Ishikawa (cell line): ENCODE results near the gene GSE1.

Source experiments
- CEBPB ChIP-seq: IDR thresholded peaks from 2 replicates; pipeline ENCODE4 v1.6.1; 2012
- CREB1 ChIP-seq: IDR thresholded peaks from 2 replicates; pipeline ENCODE4 v1.6.1; 2012; ENCODE audit warnings: low read depth
- EGR1 ChIP-seq: IDR thresholded peaks from 2 replicates; pipeline ENCODE4 v1.6.1; 2012
- EP300 ChIP-seq: IDR thresholded peaks from 2 replicates; pipeline ENCODE4 v1.6.1; 2012; ENCODE audit warnings: borderline replicate concordance
- FOXM1 ChIP-seq: IDR thresholded peaks from 2 replicates; pipeline ENCODE4 v1.6.1; 2012; ENCODE audit warnings: low read depth, borderline replicate concordance
- NFIC ChIP-seq: IDR thresholded peaks from 2 replicates; pipeline ENCODE4 v1.6.1; 2012
- RAD21 ChIP-seq: IDR thresholded peaks from 2 replicates; pipeline ENCODE4 v1.6.1; 2012; ENCODE audit warnings: low read depth
- TAF1 ChIP-seq: IDR thresholded peaks from 2 replicates; pipeline ENCODE4 v1.6.1; 2012; ENCODE audit warnings: low read depth, mild to moderate bottlenecking
- TCF12 ChIP-seq: IDR thresholded peaks from 2 replicates; pipeline ENCODE4 v1.6.1; 2012; ENCODE audit warnings: low read depth
- TEAD4 ChIP-seq: IDR thresholded peaks from 2 replicates; pipeline ENCODE4 v1.6.1; 2012
- YY1 ChIP-seq: IDR thresholded peaks from 2 replicates; pipeline ENCODE4 v1.6.1; 2012; ENCODE audit warnings: low read depth
- ZBTB7A ChIP-seq: IDR thresholded peaks from 2 replicates; pipeline ENCODE4 v1.6.1; 2012; ENCODE audit warnings: low read depth
- TF ChIP-seq, protein P1 (sequence below): IDR thresholded peaks from 2 replicates; pipeline ENCODE4 v1.6.1; 2012
- TF ChIP-seq, protein P2 (sequence below): IDR thresholded peaks from 2 replicates; pipeline ENCODE4 v1.6.1; 2012; ENCODE audit warnings: low read depth, mild to moderate bottlenecking
- TF ChIP-seq, protein P3 (sequence below): IDR thresholded peaks from 2 replicates; pipeline ENCODE4 v1.6.1; 2012

The GSE1 gene

DNA sequence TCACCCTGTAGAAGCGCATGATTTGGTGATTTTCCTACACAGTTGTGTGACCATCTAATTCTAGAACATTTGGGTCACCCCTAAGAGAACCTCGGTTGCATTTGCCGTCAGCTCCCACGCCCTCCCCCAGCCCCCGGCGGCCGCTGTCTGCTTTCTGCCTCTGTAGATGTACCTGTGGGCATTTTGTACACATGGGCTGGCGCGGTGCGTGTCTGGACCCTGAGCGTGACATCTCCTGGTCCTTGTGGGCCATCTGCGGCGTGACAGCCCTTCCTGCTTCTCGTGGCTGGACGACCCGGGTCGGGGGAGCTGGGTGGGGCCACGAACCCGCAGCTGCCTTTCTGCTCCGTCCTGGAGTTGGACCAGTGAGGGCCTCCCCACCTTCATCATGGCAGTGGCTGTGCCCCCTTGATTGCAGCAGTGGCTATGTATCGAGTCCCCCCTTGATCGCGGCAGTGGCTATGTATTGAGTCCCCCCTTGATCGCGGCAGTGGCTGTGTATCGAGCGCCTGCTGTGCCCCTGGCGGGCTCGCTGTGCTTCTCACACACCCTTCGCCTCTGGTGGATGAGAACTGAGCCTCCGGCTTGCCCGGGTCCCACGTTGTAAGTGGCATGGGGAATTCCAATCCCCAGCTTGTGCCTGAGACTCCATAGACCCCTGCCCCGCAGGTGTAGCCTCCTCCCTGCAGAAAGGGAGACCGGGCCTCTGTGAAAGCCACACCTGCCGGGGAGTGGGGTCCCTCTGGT lies 24.1 kb downstream of the GSE1 start:
- no peak for TF ChIP-seq TEAD4
- TF ChIP-seq YY1, result no peak
- TF ChIP-seq TAF1, result no peak
- no peak for TF ChIP-seq FOXM1
- no peak for TF ChIP-seq ZBTB7A
- TF ChIP-seq, protein P1, sequence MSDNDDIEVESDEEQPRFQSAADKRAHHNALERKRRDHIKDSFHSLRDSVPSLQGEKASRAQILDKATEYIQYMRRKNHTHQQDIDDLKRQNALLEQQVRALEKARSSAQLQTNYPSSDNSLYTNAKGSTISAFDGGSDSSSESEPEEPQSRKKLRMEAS, result no peak
- TF ChIP-seq EP300, result no peak
- TF ChIP-seq, protein P2, sequence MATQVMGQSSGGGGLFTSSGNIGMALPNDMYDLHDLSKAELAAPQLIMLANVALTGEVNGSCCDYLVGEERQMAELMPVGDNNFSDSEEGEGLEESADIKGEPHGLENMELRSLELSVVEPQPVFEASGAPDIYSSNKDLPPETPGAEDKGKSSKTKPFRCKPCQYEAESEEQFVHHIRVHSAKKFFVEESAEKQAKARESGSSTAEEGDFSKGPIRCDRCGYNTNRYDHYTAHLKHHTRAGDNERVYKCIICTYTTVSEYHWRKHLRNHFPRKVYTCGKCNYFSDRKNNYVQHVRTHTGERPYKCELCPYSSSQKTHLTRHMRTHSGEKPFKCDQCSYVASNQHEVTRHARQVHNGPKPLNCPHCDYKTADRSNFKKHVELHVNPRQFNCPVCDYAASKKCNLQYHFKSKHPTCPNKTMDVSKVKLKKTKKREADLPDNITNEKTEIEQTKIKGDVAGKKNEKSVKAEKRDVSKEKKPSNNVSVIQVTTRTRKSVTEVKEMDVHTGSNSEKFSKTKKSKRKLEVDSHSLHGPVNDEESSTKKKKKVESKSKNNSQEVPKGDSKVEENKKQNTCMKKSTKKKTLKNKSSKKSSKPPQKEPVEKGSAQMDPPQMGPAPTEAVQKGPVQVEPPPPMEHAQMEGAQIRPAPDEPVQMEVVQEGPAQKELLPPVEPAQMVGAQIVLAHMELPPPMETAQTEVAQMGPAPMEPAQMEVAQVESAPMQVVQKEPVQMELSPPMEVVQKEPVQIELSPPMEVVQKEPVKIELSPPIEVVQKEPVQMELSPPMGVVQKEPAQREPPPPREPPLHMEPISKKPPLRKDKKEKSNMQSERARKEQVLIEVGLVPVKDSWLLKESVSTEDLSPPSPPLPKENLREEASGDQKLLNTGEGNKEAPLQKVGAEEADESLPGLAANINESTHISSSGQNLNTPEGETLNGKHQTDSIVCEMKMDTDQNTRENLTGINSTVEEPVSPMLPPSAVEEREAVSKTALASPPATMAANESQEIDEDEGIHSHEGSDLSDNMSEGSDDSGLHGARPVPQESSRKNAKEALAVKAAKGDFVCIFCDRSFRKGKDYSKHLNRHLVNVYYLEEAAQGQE, result no peak
- TF ChIP-seq, protein P3, sequence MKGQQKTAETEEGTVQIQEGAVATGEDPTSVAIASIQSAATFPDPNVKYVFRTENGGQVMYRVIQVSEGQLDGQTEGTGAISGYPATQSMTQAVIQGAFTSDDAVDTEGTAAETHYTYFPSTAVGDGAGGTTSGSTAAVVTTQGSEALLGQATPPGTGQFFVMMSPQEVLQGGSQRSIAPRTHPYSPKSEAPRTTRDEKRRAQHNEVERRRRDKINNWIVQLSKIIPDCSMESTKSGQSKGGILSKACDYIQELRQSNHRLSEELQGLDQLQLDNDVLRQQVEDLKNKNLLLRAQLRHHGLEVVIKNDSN, result no peak
- TF ChIP-seq RAD21, result no peak
- TF ChIP-seq CEBPB, result no peak

DNA sequence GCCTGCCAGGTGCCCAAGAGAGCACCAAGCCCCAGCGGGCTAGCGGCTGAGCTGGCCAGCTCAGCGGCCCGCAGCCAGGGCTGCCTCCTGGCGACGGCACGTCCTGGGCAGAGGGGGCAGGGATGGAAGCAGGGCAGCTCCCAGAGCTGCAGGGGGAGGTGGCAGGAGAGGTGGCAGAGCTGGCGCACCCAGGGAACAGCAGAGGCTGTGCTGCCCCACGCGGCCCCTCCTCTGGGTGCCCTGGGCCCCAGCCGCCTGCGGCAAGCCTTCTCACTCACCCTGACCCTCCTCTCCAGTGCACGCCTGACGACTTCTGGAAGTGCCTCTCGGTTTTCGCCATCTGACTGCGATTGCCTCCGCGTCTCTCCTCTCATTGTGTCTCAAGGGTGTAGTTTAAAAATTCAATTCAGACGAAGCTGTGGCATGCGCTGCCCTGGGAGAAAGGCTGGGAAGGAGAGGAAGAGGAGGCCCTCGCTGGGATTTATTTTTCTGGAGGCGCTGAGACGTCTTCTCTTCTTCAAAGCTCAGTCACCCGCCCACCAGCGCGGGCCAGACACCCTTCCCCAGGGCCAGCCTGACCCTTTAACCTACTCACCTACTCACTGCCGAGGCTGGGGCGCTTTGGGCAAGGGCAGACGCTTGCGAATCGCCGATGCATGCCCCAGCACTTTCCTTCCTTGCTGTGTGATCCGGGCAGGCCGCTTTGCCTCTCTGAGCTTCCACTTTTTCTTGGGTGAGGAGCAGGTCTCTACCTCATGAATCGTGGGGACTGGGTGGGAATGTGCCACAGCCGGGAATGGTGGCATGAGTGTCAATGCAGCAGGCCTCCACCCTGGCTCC lies 24.9 kb downstream of the GSE1 start:
- TF ChIP-seq YY1, result no peak
- TF ChIP-seq TEAD4, result no peak
- TF ChIP-seq, protein P1, result no peak
- no peak for TF ChIP-seq FOXM1
- no peak for TF ChIP-seq NFIC
- TF ChIP-seq TCF12, result no peak
- TF ChIP-seq CREB1, result no peak
- no peak for TF ChIP-seq EGR1
- TF ChIP-seq CEBPB, result no peak
- TF ChIP-seq EP300, result no peak
- TF ChIP-seq, protein P3, result no peak
- TF ChIP-seq, protein P2, result no peak
- no peak for TF ChIP-seq RAD21
- TF ChIP-seq ZBTB7A, result no peak
- TF ChIP-seq TAF1, result no peak

DNA sequence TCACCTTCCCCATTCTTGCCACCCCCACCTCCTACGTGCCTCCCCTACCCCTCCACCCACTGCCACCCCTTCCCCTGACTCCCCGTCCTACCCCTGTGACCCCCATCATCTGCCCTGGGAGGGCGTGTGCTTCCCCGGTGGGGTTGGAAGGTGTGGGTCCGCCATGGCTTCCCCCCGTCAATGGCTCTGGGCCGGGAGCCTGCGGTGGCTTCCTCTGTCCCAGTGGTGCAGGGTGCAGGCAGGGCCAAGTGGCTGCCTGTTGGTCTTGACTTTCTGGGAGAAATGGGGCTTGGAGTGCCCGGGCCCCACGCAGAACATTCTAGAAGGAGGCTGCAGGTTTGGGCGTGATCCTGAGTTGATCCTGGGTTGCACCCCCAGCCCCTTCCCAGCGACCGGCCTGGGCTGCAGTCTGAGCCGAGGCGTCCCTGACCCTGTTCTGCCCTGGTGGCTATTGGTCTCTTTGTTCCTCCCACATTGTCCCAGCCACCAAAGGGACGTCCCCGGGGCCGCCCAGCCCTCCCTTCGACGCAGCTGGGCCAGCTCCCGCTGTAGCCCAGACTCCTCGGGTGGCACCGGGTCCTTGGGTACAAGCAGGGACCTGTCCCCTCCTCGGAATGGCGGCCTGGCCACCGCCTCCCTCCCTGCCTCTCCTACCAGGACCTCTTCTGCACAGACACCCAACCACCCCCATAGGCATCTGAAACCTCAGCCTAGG lies 25.7 kb downstream of the GSE1 start:
- TF ChIP-seq, protein P1, result no peak
- TF ChIP-seq CREB1 (no peak), TCF12 (no peak), EP300 (no peak), TEAD4 (no peak), YY1 (no peak), ZBTB7A (no peak), EGR1 (no peak), CEBPB (no peak), RAD21 (no peak), NFIC (no peak), FOXM1 (no peak), TAF1 (no peak)
- TF ChIP-seq, protein P2, result no peak
- TF ChIP-seq, protein P3, result no peak
